Stromal cell of bone marrow (primary cell): ENCODE measurements around the gene SLC22A12.
"Not testable (repeated sequence)": the region's sequence is repeated elsewhere in the genome, so short reads cannot be mapped to it uniquely, and the experiment has no call there.

Experiments used
- DNase-seq: peaks from one replicate; pipeline ENCODE4 v3.0.0-alpha.2; 2012; ENCODE audit warnings: low read depth

The SLC22A12 gene

DNA sequence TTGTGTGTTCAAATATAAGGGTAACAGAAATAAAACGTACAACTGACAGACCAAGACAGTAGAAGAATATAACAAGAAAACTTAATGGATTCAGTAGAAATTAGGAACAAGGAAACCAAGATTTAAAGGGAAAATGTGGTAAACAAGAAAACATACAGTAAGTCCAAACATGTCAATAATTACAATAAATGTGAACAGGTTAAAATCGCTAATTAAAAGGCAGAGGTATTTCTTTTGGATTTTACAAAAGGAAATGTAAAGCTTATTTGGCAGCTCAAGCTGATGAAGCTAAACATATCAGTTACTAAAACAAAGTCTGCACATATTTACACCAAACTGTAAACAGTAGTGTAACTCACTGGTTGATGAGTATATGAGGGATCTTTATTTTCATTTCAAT lies 2.3 kb upstream of the SLC22A12 start:
- DNase-seq: no peak

DNA sequence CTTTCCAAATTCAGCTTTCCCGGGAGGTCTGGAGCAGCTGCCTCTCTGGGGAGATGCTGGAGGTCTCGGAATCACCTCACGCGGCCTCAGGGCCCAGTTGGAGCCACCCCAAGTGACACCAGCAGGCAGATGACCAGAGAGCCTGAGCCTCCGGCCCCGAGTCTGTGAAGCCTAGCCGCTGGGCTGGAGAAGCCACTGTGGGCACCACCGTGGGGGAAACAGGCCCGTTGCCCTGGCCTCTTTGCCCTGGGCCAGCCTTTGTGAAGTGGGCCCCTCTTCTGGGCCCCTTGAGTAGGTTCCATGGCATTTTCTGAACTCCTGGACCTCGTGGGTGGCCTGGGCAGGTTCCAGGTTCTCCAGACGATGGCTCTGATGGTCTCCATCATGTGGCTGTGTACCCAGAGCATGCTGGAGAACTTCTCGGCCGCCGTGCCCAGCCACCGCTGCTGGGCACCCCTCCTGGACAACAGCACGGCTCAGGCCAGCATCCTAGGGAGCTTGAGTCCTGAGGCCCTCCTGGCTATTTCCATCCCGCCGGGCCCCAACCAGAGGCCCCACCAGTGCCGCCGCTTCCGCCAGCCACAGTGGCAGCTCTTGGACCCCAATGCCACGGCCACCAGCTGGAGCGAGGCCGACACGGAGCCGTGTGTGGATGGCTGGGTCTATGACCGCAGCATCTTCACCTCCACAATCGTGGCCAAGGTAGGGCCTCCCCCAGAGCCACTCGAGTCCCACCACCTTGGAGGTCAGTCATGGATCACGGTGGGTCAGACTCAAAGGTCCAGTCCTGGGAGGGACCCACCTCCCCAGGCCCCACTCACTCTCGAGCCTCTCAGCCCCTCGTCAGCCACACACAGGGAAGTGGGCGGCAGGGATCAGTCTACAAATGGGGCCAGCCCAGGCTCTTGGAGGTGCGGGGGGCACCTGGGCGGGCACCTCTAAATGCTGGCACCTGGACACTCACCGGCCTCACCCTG lies 525 bp downstream of the SLC22A12 start:
- DNase-seq: no peak

DNA sequence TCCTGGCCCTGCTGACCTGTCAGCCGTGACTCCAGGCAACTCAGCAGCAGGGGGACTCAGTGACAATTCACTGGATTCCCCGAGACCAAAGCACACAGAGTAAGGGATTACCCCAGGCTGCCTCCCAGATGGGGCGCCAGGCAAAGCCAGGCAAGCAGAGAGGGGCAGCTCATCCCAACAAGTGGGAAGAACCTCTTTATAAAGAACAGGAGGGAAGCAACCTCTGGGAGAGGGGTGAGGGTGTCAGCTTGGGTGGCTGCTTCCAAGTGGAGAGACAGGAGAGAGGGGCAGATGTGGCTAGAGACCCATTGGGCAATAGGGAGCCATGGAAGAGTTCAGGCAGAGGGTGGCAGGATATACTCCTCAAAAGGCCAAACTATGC lies 1.2 kb downstream of the SLC22A12 start:
- DNase-seq: no peak

DNA sequence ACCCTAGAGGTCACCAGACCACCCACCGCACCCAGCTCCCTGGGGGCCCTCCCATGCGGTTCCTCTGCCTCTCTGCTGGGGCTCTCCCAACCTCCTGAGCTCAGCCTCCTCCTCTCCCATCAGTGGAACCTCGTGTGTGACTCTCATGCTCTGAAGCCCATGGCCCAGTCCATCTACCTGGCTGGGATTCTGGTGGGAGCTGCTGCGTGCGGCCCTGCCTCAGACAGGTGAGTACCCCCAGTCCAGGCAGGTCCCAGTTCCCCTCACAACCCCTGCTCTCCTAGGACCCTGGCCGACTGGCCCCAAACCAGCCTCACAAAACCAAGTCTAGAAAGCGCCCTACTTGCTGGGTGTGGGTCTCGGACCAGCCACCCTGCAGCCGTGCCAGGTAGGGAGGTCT lies 1.6 kb downstream of the SLC22A12 start:
- no peak for DNase-seq

DNA sequence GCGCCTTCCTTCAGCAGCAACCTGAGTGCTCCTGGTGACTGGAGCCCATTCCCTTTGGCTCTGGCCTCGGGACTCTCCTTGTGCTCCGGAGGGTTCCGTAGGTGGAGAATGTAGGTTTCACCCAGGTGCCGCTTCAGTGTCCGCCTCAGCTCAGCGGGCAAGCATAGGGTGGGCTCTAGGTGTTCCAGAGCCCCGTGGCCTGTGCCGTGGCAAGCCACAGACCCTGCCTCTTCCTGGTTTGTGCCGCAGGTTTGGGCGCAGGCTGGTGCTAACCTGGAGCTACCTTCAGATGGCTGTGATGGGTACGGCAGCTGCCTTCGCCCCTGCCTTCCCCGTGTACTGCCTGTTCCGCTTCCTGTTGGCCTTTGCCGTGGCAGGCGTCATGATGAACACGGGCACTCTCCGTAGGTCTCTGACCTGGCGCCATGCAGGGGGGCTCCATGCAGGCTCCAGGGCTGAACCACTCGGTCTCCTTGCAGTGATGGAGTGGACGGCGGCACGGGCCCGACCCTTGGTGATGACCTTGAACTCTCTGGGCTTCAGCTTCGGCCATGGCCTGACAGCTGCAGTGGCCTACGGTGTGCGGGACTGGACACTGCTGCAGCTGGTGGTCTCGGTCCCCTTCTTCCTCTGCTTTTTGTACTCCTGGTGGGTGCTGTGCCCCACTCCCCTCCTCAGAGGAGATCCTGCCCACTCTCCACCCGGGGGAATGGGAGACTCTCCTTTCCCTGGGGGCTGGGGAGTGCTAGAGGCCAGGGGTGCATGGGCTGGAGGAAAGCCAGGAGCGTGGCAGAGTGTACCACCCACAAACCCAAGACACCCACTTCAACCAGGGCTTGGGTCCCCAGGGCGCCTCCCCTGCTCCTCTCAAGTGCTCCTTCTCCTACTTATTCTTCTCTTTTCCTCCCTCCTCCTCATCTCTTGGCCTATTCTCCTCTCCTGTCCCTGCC lies 2.4 kb downstream of the SLC22A12 start:
- DNase-seq: no peak

DNA sequence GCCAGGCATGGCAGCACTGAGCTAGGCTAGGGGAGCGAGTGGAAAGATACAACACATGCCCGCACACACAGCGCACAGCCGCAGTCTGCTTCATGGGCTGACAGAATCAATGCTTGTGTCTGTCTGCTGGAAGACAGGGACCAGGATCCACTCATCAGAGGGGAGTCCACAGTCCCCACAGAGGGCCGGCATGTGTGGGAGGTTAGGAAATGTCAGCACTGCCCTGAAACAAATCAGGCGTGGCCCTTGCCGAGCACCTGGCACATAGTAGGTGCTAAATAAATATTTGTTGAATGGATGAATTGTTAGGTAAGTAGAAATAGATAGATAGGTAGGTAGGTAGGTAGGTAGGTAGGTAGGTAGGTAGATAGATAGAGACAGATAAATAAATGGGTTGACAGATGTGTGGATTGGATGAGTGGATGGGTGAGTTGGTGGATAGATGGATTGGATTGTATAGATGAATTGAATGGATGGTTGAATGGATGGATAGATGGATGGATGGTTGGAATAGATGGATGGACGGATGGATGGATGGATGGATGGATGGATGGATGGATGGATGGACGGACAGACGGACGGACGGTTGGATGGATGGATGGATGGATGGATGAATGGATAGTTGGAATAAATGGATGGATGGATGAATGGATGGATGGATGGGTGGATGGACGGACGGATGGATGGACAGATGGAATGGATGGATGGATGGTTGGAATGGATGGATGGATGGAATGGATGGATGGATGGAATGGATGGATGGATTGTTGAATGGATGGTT lies 3.3 kb downstream of the SLC22A12 start:
- DNase-seq: no peak

DNA sequence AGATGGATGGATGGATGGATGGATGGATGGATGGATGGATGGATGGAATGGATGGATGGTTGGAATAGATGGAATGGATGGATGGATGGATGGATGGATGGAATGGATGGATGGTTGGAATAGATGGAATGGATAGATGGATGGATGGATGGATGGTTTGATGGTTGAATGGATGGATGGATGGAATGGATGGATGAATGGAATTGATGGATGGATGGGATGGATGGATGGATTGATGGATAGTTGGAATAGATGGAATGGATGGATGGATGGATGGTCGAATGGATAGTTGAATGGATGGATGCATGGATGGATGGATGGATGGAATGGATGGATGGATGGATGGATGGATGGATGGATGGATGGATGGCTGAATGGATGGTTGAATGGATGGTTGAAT lies 4.9 kb downstream of the SLC22A12 start:
- DNase-seq: not testable (repeated sequence)

DNA sequence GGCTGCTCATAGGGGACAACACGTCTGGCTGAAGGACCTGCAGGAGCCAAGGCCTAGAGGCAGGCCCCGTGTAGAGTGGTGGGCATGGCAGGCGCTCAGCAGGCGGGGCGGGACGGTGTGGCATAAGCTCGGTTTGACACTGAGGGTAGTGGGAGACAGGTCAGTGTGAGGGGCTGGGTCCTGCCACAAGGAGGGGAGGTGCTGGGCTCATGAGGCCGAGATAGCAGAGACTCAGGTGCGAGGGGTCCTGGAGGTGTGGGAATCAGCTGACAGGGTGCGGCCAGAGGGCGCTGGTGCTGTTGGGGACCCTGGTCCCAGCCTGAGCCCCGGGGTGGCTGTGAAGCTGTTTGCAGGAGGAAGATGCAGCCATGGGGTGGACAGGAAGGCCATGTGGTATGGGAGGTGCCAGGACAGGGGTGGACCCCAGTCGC lies 6.7 kb downstream of the SLC22A12 start:
- no peak for DNase-seq

DNA sequence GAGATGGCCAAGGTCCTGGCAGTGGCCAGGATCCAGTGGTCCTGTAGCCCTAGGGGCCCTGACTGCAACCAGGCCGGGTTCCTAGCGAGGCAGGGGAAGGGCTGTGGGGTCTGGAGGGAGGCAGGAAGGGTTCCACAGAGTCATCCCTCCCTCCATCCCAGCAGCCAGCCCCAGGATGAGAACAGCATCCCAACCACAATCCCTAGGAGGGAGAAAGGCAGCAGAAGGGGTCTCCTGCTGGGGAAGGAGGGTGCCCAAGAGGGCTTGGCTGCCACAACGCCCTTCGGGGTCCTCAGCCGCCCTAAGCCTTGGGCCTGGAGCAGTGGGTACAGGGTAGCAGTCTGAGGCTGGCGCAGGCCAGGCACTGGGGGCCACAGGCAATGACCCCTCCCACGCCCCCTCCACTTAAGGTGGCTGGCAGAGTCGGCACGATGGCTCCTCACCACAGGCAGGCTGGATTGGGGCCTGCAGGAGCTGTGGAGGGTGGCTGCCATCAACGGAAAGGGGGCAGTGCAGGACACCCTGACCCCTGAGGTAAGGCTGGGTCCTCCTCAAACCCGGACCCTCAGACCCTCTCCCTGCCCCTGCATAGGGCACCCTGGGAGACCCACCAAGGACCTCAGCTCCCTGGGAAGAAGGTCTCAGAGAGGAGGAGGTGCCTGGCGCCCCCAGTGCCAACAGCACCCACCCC lies 7.2 kb downstream of the SLC22A12 start:
- DNase-seq: no peak

DNA sequence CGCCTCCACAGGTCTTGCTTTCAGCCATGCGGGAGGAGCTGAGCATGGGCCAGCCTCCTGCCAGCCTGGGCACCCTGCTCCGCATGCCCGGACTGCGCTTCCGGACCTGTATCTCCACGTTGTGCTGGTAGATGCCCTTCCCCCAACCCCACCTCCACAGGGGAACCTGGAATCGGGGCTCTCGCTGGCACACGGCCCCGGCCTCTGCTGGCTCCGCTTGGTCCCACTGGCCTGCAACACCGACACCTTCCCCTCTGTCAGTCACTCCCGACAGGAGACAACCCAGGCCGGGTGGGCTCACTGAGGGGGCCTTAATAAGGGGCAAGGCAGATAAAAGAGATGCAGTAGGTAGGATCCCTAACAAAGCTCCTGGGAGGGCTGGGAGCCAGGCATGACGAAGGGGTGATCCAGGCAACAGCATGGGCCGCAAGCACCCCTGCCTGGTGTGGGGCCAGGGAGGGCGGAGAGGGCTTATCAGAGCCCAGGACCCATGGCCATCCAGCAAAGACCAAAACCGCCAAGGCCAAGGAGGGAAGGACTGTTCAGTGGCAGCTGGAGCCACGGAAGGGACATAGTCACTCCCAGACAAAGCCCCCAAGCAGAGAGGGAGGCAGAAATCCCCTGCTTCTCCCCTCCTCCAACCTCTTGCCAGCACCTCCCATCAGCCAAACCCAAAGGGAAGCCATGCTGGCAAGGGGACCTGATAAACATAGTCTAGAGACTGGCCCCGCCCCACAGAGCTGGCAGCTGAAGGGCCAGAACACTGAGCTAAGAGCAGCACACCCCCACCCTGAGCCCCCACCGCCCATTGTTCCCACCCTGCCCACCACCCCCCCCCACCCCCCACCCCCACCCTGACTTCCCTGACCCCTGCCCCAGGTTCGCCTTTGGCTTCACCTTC lies 8.0 kb downstream of the SLC22A12 start:
- no peak for DNase-seq

DNA sequence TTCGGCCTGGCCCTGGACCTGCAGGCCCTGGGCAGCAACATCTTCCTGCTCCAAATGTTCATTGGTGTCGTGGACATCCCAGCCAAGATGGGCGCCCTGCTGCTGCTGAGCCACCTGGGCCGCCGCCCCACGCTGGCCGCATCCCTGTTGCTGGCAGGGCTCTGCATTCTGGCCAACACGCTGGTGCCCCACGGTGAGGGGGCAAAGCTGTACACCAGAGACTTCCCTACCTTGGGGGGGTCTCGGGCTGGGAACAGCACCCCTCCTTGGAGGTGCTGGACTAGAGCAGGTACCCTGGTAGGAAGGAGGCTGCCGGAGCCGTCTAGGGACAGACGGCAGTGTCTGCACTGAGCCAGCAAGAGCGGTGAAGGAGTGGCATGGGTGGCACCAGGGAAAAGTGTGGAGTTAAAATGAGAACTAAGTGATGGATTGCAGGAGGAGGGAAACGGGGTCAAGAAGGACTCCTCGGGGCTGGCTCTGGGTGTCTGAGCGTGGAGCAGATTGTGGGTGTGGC lies 8.7 kb downstream of the SLC22A12 start:
- DNase-seq: no peak

DNA sequence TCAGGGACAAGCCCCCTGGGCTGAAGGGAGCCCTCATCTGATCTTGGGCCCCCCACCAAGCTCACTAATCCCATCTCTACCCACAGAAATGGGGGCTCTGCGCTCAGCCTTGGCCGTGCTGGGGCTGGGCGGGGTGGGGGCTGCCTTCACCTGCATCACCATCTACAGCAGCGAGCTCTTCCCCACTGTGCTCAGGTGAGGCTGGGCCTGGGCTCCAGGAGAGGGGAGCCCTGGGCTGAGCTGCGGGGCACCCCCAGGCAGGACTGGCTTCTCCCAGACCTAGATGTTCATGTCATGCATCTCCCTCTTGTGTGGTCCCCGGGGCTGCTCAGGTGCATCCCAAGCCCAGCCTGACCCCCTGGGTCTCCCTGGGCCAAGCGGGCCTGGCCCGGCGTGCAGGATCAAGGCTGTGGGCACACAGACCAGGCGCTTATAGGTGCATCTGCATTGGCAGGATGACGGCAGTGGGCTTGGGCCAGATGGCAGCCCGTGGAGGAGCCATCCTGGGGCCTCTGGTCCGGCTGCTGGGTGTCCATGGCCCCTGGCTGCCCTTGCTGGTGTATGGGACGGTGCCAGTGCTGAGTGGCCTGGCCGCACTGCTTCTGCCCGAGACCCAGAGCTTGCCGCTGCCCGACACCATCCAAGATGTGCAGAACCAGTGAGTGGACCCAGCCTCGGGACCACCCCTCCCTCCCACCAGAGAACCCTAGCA lies 9.4 kb downstream of the SLC22A12 start:
- no peak for DNase-seq

DNA sequence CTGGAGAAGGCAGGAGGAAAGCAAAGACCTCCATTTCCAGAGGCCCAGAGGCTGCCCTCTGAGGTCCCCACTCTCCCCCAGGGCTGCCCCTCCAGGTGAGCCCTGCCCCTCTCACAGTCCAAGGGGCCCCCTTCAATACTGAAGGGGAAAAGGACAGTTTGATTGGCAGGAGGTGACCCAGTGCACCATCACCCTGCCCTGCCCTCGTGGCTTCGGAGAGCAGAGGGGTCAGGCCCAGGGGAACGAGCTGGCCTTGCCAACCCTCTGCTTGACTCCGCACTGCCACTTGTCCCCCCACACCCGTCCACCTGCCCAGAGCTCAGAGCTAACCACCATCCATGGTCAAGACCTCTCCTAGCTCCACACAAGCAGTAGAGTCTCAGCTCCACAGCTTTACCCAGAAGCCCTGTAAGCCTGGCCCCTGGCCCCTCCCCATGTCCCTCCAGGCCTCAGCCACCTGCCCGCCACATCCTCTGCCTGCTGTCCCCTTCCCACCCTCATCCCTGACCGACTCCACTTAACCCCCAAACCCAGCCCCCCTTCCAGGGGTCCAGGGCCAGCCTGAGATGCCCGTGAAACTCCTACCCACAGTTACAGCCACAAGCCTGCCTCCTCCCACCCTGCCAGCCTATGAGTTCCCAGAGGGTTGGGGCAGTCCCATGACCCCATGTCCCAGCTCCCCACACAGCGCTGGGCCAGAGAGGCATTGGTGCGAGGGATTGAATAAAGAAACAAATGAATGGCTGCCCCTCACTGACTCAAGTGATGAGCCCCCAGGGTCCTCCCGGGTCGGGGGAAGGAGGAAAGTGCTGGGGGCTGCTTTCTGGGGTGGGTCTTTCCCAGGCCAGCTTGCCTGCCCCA lies 10.8 kb downstream of the SLC22A12 start:
- DNase-seq: no peak

DNA sequence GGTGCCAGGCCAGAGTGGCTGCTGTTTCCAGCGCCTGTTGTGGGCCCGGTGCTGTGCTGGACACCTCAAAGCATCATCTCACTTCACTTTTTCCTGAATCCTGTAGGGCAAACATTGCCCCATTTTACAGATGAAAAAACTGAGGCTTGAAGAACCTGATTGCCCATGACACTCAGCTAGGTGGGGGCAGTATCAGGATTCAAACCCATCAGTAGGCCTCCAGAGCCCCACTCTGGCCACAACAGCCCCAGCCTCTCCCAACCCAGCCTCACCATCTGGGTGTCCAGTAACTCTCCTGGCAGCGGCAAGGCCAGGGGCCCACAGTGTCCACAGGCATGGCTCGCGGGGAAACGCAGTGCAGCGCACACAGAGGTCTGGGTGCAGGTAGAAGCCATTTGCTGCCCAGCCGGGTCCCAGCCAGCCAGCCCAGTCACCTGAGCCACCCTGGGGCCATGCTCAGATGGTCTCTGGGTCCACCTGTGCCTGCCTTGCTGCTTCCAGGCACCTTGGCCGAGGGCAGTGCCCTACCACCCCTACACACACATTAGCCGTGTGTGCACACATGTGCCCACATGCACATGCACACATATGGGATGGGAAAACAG lies 11.5 kb downstream of the SLC22A12 start:
- DNase-seq: no peak

DNA sequence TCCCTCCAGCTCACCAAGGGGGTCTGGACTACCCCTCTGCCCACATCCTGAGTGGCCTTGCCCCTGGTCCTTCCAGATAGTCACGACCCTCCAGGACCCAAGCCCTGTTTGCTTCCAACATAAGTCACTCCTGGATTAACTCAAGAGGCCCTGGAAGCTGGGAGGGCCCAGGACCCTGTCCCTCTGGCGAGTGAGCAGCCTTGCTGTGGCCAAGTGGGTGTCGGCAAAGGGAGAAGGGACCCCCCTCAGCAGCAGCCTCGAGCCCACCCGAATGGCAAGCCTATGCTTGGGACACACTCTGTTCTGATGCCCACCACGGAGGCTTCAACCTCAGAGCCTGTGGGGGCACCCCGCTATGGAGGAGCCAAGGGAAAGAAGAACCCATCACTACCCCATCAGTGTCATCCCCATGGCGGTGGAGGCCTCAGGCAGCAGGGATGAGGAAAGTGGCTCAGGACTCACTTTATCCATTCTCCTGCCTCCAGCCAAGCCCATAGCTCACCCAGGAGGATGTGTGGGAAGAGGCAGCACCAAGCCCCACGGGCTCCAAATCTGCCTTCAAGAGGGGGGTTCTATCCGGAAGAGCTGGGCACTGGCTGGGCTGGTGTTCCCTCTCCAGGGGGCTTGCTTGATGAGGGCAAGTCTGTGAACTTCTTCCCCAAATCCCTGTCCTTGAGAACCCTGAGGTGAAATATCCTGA lies 12.5 kb downstream of the SLC22A12 start:
- DNase-seq: no peak

DNA sequence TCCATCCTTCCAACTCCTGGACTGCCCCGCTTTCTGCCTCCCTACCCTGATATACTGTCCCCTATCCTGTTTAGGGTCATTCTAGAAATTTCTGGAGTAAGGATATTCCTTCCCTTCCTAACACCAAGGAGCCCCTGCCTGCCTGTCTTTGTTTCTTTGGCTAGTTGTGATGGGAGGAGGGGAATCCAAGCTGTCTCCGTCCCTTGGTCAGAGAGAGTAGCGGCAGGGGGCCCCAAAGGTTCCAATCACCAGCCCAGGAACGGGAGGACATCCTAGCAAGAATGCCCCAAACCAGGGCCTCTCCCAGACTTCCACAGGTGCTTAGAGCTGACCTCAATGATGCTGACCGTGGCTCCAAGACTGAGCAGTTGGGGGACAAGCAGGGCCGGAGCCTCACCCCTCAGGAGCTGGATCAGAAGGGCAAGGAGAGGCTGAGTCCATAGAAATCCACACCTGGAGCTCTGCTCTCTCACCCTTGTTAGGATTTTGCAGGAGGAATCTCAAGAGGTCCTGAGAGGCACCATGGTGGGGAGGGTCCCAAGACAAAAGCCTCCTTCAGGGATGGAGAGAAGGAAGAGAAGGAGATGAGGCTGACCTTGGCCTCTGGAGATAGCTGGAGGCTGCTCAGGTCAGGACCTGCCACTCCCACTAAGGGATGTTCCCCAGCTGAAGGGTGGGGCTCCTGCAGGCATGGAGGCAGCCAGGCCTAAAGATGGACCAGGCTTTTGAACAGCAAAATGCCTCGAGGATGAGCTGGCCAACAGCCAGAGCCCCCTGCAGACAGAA lies 13.6 kb downstream of the SLC22A12 start:
- no peak for DNase-seq

DNA sequence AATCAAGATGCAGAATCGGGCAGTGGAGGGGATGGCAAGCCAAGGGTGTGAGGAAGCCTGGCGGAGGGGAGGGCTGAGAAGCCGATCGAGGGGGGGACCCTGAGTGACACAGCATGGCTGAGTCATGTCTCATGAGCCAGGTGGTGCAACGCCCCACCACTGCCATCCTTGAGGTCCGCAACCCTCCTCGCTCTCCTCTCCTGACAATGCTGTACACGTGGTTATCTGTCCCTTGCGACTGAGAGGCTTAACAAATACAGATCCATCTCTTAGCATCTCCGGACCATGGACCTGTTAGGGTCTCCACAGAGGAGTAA lies 14.2 kb downstream of the SLC22A12 start:
- no peak for DNase-seq
